A549 (cell line): ENCODE results near the gene PLXNA1.

Experiments used
- EP300 ChIP-seq, 2 experiments: fragments of >200 bp; sonication (Bioruptor Twin); formaldehyde crosslinking; IDR thresholded peaks; 2 replicates in 1 of 2; 3 replicates in 1 of 2; pipeline ENCODE4 v1.6.1; 2016 to 2017
- MAZ ChIP-seq: fragments of 150-350 bp; IDR thresholded peaks from 2 replicates; pipeline ENCODE4 v1.6.1; 2014; ENCODE audit warnings: antibody characterized with exemption, low read depth, low read length, borderline replicate concordance
- POLR2AphosphoS2 ChIP-seq: conservative IDR thresholded peaks from 2 replicates; pipeline ENCODE4 v1.6.1; 2012; ENCODE audit warnings: low read length, improper control_type of control experiment, inconsistent platforms
- SREBF2 ChIP-seq: fragments of 450-650 bp; IDR thresholded peaks from 2 replicates; pipeline ENCODE4 v1.6.1; 2014; ENCODE audit warnings: mild to moderate bottlenecking, moderate library complexity
- TF ChIP-seq, protein P1 (sequence below): fragments of >200 bp; sonication (Bioruptor Twin); formaldehyde crosslinking; IDR thresholded peaks from 3 replicates; pipeline ENCODE4 v1.5.1; 2016

DNA sequence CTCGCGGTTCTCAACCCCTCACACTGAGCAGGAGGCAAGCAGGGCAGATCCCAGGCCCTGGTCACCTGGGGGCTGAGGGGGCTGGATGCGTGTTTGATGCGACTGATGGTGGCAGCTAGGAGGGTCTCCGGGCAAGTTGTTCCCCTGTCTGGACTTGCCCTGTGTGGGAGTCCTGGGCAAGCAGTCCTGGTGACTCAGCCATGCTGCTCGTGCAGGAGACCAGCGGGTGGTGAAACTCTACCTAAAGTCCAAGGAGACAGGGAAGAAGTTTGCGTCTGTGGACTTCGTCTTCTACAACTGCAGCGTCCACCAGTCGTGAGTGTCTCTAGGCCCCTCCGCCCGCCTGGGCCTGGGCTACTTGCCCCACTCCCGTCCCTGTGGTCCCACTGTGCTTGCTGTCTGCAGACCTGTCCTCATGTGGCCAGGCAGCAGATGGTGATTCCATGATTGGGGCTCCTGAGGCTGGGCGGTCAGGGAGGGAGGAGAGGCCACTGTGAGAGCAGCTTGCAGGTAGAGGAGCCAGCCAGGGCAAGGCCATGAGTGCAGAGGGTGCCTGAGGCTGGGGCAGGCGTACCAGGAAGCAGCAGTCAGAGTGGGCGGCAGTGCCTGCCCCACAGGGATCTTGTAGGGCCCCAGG, 23.1 kb downstream of the PLXNA1 start:
- TF ChIP-seq POLR2AphosphoS2 (no peak), MAZ (no peak), EP300 (IDR thresholded peaks at IDR 0.05) (no peak), SREBF2 (no peak)
- TF ChIP-seq, protein P1, sequence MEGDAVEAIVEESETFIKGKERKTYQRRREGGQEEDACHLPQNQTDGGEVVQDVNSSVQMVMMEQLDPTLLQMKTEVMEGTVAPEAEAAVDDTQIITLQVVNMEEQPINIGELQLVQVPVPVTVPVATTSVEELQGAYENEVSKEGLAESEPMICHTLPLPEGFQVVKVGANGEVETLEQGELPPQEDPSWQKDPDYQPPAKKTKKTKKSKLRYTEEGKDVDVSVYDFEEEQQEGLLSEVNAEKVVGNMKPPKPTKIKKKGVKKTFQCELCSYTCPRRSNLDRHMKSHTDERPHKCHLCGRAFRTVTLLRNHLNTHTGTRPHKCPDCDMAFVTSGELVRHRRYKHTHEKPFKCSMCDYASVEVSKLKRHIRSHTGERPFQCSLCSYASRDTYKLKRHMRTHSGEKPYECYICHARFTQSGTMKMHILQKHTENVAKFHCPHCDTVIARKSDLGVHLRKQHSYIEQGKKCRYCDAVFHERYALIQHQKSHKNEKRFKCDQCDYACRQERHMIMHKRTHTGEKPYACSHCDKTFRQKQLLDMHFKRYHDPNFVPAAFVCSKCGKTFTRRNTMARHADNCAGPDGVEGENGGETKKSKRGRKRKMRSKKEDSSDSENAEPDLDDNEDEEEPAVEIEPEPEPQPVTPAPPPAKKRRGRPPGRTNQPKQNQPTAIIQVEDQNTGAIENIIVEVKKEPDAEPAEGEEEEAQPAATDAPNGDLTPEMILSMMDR: no peak
